Middle frontal gyrus (tissue), 1 donor: Measurements from ENCODE around the gene SRSF1.
"Not testable (repeated sequence)": the region's sequence is repeated elsewhere in the genome, so short reads cannot be mapped to it uniquely, and the experiment has no call there.

Experiments
- DNase-seq: peaks from one replicate; pipeline ENCODE4 v3.0.0-alpha.2; 2015; ENCODE audit warnings: low spot score; ENCODE audit errors: extremely low spot score

The SRSF1 gene

DNA sequence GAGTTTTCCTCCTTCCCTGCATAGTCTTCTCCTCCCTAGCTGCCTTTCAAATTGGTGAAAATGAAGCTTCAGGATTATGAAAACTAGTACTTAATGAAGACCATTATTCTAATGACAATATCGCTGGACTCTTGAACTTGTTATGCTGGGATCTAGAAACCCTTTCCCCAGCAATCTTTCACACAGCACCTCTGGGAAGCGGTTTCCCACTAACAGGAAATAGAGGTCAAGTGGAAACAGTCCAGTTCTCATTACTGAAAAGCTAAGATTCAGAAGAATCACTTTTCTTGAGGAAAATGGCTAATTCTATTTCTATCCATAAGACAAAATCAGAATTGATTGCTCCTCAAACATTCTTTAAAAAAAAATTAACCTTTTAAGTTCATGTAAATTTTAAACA, 17.0 kb downstream of the SRSF1 start:
- no peak for DNase-seq

DNA sequence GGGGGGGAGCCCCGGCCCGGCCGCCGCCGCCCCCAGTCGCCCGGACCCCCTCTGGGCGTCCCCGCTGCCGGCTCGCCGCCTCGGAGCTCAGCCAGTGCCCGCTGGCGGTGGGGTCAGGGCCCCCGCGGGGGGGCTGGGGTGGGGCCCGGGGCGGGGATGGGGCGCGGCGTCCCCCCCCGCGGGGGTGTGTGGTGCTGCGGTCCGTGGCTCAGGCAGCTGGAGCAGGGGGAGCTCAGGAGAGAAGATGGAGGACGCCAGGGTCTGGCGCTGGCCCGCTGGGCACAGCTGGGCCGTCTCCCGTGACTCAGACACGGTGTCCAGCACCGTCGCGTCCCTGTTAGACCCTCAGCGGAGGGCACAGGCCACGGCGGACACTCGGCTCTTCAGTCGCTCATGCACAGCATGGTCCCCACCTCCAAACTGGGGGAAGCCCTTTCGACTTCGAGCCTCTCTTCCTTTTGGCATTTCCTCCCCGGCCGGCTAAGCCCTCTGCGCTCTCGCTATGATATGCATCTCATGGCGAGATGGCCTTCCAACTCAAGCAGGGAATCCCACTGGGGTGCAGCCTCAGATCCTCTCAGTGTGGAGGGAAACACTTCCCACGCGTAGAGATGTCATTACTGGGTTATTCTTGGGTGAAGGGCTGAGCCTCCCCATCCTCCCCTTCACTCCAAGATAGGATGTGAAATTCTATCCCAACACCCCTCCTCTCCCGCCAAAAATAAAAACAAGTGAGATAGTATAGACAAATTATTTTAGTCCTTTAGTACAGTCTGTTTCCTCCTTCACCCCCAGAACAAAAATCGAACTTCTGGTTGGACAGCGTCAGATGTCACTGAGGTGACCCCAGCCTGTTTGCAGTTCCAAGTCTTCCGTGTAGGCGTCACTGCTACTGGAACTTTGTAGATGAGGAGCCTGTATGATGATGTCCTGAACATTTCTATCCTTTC, 18.5 kb downstream of the SRSF1 start:
- no peak for DNase-seq

GRCh38 chr17:57987581-57988300, 19.3 kb downstream of the SRSF1 start, which contains the start of gene VEZF1:
Gene VEZF1, minus strand, starts transcription at chr17:57988254. Its CDS starts 143 bp downstream, at chr17:57988111.
- DNase-seq, result no peak

- DNase-seq, result no peak
These were observed 20.0 kb downstream of the SRSF1 start for GRCh38 chr17:57986841-57987580.

DNA sequence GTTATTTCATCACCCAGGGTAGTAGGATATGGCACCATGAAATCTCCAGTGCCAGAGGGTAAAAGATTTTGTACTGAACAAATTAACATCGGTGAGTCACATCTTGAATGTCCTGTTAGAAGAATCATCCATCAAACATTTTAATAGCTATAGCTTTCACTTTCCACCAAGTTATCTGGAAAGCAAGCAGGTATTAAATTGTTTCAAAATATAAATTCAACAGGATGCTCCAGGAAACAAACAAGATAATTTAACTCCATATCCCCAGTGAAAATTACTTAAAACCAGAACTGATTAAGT, 21.4 kb downstream of the SRSF1 start:
- no peak for DNase-seq

DNA sequence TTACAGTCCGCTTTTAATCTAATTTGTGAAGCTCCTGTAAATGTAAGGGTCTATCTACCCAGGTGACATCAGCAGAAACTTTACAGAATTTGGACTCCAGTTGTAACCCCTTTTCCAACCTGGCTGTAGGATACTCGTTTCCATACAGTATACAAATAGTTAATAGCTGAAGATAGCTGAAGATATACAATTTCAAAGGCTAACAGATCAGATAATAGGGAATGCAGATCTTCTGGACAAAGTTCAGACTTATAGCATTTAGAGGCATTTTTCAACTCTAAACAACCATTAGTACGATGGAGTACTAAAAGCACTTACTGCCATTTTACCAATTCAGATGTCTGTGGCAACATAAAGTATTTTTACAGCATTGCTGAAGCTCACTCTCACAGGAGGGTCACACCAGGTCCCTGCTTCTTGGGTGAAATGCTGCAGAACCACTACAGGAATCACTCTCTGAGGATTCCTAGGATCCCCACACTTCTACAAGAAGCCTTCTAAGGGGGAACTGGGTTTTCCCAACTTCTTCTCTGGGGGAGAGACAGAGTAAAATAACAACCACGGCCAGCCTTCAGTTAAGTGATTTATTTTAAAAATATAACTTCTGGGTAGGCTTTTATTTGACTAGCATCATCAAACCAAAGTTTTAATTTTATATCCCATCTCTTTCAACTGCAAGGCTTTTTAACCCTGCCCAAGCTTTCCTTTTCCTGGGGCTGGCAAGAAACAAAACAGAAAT, 21.9 kb downstream of the SRSF1 start:
- DNase-seq, result no peak

GRCh38 chr17:57984261-57984890, 22.7 kb downstream of the SRSF1 start:
- DNase-seq, result no peak

- no peak for DNase-seq
These were observed 23.6 kb downstream of the SRSF1 start for GRCh38 chr17:57983446-57983845.

- DNase-seq, result no peak
These were observed 24.4 kb downstream of the SRSF1 start for GRCh38 chr17:57982452-57983170.

DNA sequence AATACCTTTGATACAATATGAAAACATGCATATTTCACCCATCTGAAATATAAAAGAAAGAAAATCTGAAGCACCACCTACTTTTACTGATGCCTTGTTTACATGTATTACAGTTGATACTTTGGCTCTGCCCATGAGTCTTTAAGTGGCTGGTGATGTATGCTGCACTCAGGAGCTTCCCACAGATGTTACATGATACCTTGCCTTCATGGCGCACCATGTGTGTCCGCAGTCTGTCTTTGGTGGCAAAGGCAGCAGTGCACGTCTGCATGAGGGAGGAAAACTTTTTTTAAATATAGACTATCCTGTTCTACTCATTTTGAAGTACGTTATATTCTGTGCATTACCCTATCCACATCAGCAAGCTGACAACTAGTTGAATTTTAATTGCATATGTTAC, 26.5 kb downstream of the SRSF1 start:
- DNase-seq, result no peak

- no peak for DNase-seq
These were observed 28.0 kb downstream of the SRSF1 start for GRCh38 chr17:57979076-57979475.

- no peak for DNase-seq
These were observed 30.5 kb downstream of the SRSF1 start for GRCh38 chr17:57976594-57976993.

DNA sequence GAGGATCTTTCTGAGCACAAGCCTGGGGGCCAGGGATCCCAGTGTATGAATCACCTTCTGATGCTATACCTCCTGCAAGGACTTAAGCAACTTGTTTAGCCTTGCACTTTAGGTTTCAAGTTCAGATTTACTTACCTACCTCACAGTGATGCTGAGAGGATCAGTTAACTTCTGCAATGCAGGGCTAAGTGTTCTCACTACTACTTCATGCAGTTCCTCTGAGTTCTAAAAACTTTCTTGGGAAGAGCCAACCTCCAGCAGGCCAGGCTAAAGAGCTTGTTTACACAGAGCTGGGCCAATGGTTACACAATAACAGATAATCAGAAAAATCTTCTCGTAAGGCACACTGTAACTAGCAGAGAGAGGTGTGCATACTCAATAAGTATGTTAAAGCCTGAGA, 32.0 kb downstream of the SRSF1 start:
- DNase-seq, result no peak

DNA sequence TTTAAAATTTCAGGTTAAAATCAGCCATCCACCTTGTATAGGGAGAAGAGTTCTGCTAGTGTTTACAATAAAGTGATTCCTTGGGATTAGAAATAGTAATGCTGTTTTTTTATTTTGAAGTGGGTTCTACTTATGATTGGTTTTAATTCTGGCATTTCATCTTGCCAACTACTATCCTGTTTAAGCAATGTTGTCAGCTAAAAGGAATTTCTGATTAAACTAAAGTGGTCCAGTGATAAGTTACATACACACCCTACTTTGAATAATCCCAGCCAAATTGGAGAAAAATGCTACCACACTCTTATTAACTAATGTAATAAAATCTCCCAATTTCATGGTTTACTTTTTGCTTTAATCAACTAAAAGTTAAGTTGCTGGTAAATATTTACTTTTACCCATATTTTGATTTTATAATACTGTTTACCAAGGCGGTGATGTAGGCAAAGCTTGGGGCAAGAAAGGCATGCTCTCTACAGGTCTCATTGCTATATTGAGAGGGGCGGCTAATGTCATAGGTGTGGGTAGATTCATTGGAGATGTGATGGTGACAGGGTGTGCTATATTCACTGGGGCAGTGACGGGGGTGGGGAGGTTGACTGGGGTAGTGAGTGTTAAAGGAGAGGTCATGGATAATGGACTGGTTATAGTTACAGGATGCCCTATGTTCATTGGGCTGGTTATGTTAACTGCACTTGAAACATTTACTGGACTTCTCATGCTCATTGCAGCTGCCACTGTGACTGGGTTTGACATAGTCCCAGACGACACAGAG, 32.8 kb downstream of the SRSF1 start:
- not testable (repeated sequence) for DNase-seq

GRCh38 chr17:57972151-57972550, 34.9 kb downstream of the SRSF1 start:
- DNase-seq, result no peak

DNA sequence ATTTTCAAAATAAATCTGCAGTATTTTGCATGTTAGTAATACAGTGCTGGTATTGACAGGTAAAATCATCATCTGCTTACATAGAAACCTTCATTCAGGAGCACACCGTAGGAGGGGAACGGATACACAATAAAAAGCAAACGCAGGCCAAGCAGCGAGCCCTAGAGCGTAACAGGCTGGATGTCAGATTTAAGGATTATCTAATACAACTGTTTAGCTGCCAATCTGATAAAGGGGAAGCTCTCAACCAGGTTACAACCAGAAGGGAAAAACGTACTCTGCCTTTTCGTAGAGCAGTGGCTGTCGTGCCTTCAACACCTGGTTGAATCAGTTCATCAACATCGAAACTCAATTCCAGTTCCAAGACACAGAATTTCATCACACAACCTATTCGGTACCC, 35.5 kb downstream of the SRSF1 start:
- DNase-seq, result no peak

DNA sequence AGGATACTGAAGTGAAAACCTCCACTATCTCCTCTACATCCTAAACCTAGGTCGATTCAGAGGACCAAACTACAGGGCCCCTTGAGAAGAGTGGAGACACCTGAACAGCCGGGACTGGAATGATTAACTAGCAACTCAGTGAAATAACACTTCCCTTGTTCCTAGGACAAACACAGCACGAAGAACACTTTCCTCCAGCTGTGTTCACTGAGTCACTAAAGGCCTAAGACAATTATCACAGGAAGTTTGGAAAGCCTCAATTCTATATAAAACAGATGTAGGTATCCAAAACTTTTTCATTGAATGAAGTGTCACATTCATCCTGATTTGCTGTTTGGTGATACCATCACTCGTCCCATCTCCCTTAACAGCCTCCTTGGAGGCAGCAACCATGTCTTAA, 36.3 kb downstream of the SRSF1 start:
- DNase-seq, result no peak

DNA sequence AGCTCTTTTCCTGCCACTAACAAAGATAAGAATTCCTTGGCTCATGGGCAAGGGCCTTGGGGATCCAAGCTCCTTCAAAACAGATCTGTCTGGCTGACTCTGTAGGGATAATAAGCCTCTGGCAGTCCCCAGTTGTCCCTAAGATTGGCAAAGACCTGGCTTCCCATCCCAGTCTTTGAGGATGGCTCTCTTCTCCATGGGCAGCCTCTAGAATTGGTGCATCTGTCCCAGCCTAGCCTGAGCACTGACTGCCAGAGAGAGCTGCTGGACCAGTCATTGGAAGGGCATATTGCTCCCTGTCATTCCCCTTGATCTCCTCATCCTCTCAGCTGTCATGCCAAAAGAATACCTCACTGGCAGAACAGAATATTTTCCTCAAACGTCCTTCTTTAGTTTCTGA, 38.6 kb downstream of the SRSF1 start:
- DNase-seq, result no peak

DNA sequence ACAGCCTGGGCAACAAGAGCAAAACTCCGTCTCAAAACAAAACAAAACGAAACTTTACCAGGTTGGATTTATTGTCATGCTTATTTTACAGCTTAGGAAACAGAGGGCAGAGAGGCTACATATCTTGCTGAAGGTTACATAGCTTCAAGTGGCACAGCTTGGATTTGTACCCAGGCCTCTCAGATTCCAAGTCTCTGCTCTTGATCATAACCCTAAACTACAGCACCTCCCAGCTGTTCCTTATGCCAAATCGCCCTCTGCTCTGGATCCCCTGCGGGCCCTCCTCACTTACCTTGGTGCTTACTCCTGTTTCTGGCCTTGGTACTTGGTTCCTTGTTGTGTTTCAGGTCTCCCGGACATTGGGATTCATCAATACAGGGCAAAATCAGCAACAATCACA, 40.2 kb downstream of the SRSF1 start:
- DNase-seq, result no peak
